Measurements from ENCODE around the gene RAD9A. TPM values are rescaled to one million over a fixed set of nuclear protein-coding genes. Genes with fewer than 3 reads are reported as not detected.

Gene RAD9A
- total and polyA plus RNA-seq, 9 of the 15 experiments (the other 6 are each of a cell fraction or from before 2014, with no cell fraction given) = 1.4 to 41.2 (median 16.1) TPM

GRCh38 chr11:67428052-67429001 is 36.5 kb downstream of the RAD9A start, which contains the start of gene RPS6KB2 (continued):
- TF ChIP-seq CHD7 (IDR thresholded peaks at IDR 0.05; ENCODE audit: low read depth, low read length) = no peak
- TF ChIP-seq HLTF (IDR thresholded peaks at IDR 0.05) = no peak
- TF ChIP-seq CBX3 (IDR thresholded peaks at IDR 0.05; ENCODE audit: borderline replicate concordance in 1 of 2, low read length in 2 of 2) = peak in 1 of 2 experiments; percentile 13; a peak in 1 of 3 replicates
- TF ChIP-seq ZNF41 (CRISPR knock-in tag; conservative IDR thresholded peaks at IDR 0.05) = no peak; the same call in 1 of the 2 replicates
- no peak for TF ChIP-seq KAT8 (IDR thresholded peaks at IDR 0.05; ENCODE audit: low read depth)
- TF ChIP-seq GTF2F1 (IDR thresholded peaks at IDR 0.05; ENCODE audit: low read depth, low read length) = no peak
- TF ChIP-seq ZNF121 (CRISPR knock-in tag; conservative IDR thresholded peaks at IDR 0.05) = no peak
- no peak for TF ChIP-seq ZNF398 (CRISPR knock-in tag; IDR thresholded peaks at IDR 0.05)
- no peak for TF ChIP-seq CHD2 (IDR thresholded peaks at IDR 0.05; ENCODE audit: low read depth, low read length)
- TF ChIP-seq ZNF175 (CRISPR knock-in tag; IDR thresholded peaks at IDR 0.05; ENCODE audit: low read depth) = no peak
- peak; percentile 88 for TF ChIP-seq TAF1 (IDR thresholded peaks at IDR 0.05; ENCODE audit: control insufficient read depth, extremely low read depth, insufficient read depth, low read length, severe bottlenecking)
- no peak for TF ChIP-seq TCF7L2 (IDR thresholded peaks at IDR 0.05; ENCODE audit: low read depth, low read length)
- TF ChIP-seq ZNF12 (CRISPR knock-in tag; IDR thresholded peaks at IDR 0.05) = no peak
- no peak for TF ChIP-seq FOXJ2 (tag; IDR thresholded peaks at IDR 0.05)
- TF ChIP-seq MCM5 (IDR thresholded peaks at IDR 0.05; ENCODE audit: low read depth) = no peak
